NOMO-1 treated with DMSO at 0.1 percent for 48 hours (cell line): Measurements from ENCODE around the gene GLB1L2.
A peak's percentile ranks its signal among the peaks of the same experiment; 100 is the strongest.

ENCODE experiments used
- DNase-seq: peaks from one replicate; lab custom pipeline; 2025; ENCODE audit not compliant: unreplicated experiment; lab: John Stamatoyannopoulos, UW

GLB1L2 gene

DNA sequence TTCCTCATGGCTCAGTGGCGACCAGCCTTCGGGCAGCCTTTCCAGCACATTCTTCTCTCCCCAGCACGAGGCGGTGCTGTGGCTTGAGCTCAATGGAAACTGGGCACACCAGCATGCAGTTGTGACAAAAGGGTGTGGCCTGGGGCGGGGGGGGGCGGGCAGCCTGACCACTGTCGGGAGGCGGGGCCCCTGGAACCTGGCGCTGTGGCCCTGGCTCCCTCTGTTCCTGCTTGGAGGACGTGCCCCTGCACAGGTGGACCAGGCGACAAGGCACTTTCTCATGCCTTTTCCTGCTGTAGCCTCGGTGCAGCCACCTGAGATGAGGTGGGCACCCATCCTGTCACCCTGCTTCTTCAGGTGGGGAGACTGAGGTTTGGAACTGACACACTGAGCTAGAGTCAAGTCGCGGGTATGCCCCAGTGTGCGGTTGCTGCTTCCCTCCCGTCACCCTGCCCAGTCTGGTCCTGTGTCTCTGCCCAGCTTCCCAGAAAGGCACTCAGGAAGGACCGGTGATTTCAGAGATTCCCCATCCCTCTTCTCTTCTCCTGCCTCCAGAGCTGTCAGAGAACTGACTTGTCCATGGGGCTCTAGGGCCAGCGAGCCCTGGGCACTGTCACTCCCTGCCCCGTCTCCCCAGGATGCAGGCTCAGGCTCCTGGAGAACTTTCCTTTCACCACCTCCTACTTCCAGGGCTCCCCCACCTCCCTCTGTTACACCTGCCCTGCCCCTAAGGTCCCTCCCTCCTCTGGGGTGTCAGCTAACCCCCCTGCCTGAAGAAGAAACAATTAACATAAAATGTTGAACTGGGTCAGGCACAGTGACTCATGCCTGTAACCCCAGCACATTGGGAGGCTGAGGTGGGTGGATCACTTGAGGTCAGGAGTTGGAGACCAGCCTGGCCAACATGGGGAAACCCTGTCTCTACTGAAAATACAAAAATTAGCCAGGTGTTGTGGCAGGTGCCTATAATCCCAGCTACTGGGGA lies 70.3 kb downstream of the GLB1L2 start:
- no peak for DNase-seq

GRCh38 chr11:134402910-134403309 lies 71.1 kb downstream of the GLB1L2 start:
- DNase-seq: no peak

GRCh38 chr11:134404575-134405341 lies 73.0 kb downstream of the GLB1L2 start:
- no peak for DNase-seq

DNA sequence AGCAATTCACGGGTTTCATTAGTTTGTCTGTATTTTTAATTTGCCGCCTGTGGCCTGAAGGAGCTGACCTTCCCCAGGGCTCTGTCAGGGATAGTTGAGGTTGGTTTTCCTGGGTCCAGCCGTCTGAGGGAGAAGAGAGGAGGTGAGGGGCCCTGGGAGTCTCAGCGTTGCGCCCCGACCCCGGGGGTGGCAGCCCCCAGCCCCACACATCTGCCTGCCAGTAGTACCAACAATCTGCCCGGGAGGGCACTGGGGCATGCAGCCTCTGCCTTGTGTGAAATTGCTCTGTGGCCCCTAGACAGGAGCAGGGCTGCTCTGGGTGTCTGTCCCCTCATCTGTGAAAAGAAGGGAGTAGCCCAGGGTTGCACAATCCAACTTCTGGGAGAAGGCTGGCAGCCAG lies 73.6 kb downstream of the GLB1L2 start:
- no peak for DNase-seq

- DNase-seq: no peak
These were observed 74.1 kb downstream of the GLB1L2 start for GRCh38 chr11:134405841-134406240.

DNA sequence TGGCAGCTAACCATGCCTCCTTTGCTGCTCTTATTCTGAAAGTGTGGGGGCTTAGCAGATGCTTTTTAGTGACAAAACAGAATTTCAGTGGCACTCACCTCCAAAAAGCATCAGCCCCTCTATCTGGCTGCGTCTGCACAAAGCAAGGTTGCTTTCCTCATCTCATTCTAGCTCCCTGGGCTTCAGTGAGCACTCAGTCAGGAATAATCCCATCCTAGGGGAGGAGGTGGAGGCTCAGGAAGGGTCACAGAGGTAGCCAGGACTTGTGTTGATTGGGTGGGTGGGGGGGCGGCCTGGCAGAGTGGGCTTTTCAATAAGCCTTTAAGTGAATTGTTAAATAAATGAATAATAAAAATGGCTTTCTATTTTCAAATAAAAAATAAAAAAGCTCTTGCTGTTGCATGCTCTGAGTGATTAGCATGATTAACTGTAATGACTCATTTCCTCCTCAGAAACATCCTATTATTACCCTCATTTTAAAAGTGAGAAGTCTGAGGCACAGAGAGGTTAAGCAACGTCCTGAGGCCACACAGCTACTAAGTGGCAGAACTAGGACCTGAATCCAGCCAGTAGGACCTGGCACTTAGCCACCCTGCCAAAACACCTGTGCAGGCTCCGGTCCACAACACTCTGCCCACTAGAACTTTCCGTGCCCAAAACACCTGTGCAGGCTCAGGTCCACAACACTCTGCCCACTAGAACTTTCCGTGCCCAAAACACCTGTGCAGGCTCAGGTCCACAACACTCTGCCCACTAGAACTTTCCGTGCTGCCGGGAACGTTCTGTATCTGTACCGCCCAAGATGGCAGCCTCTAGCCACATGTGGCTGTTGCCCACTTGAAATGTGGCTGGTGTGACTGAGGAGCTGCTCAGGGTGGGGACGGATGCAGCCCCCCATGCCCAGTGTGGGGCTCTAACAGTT lies 74.7 kb downstream of the GLB1L2 start:
- DNase-seq: peak; percentile 45

GRCh38 chr11:134407321-134407828 lies 75.6 kb downstream of the GLB1L2 start:
- DNase-seq: no peak

DNA sequence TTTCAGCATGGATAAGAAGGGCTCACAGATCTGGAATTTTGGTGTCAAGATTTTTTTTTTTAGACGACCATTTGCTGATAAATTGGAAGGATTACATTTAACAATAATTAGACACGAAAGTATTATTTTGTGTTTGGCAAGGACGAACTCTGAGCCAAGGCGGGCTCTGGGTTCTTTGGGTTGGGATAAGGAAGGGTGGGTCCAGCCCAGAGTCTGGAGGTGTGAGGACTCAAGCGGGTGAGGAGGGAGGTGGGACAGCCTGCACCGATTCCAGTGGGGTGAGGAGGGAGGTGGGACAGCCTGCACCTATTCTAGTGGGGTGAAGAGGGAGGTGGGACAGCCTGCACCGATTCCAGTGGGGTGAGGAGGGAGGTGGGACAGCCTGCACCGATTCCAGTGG lies 76.1 kb downstream of the GLB1L2 start:
- DNase-seq: no peak

GRCh38 chr11:134409552-134410429 lies 78.0 kb downstream of the GLB1L2 start:
- no peak for DNase-seq

DNA sequence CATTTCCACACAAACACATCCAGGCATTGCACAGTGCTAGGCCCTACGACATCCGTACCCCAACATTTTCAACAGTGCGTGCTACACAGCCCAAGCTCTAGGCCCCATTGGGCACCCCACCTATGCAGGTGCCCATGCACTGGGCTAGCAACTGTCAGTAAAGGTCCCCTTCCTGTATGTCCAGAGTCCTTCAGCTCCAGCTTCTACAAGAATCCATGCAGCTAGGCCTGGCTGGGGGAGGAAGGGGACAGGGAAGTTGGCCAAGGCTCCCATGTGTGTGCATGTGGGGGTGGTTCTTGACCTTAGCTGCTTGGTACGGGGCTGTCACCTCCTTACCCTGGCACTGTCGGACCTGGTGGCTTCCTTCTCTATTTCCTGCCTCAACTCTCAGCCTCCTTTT lies 79.0 kb downstream of the GLB1L2 start:
- DNase-seq: no peak

DNA sequence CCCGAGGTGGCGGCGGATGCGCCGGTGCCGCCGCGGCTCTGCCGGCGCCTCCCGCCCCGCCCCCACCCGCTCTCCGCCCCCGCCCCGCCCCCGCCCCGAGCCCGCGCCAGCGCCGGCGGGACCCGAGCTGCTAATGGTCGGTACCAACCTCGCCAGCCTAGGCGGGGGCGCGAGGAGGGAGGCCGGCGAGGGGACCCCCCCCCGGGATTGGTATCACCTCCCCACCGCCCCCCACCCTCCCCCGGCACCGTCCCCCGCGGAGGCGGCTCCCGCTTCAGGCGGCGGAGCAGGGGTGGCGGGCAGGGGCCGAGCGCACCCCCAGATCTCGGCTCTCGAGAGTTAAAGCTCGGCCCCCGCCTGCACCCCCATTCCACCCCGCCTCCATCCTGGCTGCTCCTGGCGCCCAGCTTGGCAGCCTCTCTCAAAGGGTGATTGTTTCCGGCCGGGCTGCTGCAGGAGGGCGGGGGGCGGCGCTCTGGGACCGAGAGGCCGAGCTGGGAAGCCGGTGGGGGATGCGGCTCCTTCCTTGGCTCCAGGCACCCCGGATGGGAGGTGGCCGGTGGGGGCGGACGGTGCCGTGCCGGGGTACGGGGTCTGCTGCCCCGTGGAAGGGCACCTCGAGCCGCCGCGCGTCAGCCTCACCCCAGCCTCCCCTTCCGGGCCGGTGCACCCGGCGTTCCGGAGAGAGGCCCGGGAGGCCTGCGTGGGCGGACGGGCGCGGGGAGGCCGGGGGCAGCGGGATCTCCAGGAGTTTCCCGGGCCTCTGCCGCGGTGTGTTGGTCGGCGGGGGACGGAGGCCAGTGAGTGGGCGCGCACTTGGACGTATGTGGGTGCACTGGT lies 80.6 kb downstream of the GLB1L2 start, which contains the start of gene B3GAT1:
TSS of gene B3GAT1 (minus strand) at position 40 of the 840 bp plus-strand sequence. CDS start 24,583 bp downstream, outside the sequence.
- DNase-seq: no peak

DNA sequence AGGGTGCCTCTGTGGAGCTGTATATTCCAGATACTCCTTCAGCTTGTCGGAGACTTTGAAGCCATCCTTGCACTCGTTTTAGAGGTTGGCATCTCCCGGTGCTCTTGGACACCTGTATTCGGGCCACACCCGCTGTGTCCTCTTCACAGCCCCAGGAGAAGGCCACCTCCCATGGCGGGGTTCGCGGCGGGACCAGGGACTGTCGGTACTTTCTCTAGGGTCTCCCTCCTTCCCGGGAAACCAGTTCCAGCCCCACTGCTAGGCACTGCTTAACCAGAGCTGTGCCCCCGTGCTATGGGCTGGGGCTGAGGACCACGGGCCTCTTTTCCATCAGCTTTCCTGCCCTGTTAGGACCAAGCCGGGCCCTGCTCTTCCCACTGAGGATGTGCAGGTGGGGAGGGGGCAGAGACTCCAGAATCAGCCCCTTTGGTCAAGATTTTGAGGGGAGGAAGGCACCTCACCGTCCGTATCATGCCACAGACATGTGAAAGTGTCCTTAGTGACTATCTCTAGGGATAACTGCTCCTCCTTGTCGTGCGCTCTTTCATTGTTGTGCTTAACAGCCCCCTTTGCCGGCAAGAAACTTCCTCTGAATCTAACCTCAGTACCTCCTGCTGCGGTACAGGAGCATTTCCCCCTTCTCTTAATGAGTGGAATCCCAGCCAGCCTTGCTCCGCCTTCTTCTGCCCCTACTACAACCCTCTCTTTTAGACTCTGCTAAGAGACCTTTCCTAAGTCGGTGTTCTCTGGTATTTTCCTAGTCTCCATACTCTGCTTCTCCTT lies 81.4 kb downstream of the GLB1L2 start:
- no peak for DNase-seq

DNA sequence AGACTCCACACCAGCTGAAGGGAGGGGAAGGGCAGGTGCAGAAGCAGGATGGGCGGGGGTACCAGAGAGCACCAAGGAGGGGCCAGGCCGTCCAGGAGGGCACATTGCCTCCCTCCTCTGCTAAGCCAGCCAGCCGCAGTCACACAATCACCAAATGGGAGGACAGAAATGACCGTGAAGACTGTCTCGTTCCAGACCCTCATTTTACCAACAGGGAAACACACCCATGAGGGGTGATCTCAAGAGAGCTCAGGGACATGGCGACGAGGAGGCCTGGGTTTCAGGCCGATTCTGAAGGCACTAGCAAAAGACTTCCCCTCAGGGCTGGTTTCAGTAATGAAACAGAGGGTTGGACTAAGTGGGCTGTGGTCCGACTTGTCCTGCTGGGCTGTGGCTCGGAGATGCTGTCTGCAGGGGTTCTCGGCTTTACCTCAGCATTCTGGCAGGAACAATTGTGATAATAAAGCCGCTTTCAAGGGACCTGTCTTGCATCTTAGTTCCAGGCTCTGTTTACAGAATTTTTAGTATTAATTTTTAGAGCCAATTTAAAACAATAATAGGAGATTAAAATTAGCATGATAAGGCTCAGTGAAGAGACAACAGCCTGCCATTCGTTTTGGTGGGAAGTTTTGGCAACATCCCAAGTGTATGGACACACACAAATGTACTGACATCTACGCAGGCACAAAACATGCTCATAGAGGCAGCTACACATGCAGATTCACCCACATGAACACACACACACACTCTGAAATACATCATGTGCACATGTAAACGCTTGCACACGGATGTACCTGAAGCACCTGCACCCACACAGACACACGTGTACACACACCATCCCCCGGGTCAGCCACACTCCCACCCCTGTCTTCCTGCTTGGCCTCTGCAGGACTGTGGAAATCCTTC lies 82.3 kb downstream of the GLB1L2 start:
- no peak for DNase-seq

DNA sequence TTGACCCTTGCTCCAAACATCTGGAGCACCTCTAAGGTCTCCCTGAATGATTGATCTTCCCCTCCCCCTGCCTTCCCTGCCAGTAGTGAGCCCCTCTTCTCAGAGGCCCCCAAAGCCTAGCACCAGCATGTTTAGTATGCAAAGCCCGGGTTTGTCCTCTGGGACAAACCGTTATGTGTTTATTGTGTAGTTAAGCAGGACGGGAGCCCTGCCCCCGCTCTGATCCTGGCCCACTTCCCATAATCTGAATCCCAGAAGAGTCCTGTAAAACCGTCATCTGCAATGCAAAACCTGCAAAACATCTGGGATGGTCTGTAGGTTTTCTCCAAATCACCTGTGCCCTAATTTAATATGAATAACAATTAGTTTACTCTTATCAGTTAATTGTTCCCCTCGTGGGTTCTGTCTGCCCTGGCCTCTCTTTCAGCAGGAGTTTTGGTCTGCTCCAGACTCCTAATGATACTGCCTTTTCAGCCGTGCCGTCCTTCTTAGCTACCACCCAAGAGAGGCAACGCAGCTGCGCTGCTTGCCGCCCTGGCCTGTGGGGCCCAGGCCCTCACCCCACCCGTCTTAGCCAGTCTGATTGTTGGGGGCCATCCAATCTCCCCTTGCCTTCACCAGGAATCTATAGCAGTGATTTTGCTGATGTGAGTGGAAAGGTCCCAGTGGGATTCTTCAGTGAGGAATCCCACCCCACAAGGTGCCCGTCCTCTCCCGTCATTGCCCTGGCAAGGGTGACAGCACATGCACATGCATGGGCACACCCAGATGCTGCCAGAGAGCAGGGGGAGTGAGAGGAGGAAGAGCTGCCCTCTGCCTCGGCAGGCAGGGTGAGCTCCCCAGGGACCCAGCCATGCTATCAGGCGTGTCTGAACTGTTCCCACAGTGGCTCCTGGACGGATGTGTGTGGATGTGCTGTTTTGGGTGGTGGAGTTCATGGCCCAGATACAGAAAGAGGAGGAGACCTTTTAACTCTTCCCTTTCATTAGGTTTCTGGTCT lies 83.3 kb downstream of the GLB1L2 start:
- no peak for DNase-seq

DNA sequence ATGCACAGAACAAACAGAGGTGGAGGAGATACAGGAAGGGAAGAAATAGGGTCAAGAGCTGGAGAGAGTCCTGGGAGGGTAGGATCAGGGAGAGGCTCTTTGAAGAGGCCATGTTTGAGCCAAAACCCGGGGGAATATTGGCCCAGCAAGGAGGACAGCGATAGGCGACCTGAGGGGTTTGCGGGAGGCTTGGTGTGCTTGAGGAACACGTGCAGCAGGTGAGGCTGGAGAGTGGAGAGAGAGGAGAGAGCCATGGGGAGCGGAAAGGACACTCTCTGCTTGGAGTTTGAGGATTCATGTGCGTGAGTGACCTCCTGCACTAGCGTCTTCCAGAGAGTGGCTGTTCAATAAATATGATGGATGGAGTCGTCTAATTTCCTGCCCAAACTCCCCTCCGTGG lies 84.9 kb downstream of the GLB1L2 start:
- DNase-seq: no peak
